Measurements from ENCODE around the gene TLR8. TPM values are rescaled to one million over a fixed set of nuclear protein-coding genes. Genes with fewer than 3 reads are reported as not detected.

The TLR8 gene
- total RNA-seq, 4 donors from 2014 or later = 0.42 to 0.97 (median 0.62) TPM

DNA sequence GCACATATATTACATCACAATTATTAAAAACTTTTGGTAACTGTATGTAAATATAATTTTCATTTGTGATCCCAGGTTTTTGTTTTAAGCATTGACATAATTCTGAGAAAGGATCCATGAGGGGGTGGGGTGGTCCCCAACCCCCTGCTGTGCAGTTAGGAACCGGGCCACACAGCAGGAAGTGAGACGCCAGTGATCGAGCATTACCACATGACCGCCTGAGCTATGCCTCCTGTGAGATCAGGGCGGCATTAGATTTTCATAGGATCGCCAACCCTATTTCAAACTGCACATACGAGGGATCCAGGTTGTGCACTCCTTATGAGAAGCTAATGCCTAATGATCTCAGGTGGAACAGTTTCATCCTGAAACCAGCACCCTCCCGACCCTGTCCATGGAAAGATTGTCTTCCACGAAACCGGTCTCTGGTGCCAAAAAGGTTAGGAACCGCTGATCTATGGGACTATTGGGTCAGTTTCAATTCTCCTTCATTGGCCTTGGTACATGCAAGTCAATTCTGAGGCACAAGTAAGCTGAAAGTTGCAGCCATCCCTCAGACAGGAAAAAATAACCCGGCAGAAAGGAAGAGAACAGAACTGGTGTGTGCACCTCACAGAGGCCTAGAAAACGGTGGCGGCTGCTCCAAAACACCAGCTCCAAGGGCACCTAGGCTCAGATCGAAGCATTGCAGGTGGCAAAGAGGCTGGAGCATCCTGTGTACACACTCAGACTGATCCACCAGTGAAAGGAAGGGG lies 61.5 kb downstream of the TLR8 start:
- Histone ChIP-seq H3K4me1 (no peaks in the 10 kb centered on the region), H3K9me3 (no peaks in the 10 kb centered on the region), H3K27ac (no peak overlapping the region), H3K4me3 (no peak overlapping the region), H3K27me3 (no peaks in the 10 kb centered on the region), H3K36me3 (no peaks in the 10 kb centered on the region)
- intact Hi-C loops (cut with DNase I; ENCODE audit: low total_unique reads) = no loop called here
- DNase-seq = no peak
- TF ChIP-seq, protein P1, sequence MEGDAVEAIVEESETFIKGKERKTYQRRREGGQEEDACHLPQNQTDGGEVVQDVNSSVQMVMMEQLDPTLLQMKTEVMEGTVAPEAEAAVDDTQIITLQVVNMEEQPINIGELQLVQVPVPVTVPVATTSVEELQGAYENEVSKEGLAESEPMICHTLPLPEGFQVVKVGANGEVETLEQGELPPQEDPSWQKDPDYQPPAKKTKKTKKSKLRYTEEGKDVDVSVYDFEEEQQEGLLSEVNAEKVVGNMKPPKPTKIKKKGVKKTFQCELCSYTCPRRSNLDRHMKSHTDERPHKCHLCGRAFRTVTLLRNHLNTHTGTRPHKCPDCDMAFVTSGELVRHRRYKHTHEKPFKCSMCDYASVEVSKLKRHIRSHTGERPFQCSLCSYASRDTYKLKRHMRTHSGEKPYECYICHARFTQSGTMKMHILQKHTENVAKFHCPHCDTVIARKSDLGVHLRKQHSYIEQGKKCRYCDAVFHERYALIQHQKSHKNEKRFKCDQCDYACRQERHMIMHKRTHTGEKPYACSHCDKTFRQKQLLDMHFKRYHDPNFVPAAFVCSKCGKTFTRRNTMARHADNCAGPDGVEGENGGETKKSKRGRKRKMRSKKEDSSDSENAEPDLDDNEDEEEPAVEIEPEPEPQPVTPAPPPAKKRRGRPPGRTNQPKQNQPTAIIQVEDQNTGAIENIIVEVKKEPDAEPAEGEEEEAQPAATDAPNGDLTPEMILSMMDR (IDR thresholded peaks at IDR 0.05 in 4 of 5, conservative IDR thresholded peaks at IDR 0.05 in 1 of 5) = no peak
- TF ChIP-seq POLR2A (IDR thresholded peaks at IDR 0.05) = no peak
- ATAC-seq = no peak
- in situ Hi-C loops (cut with MboI; ENCODE audit: low sequenced_read_pairs in 4 of 4) = loop anchor here in 3 of 4 donors (25.0 kb wide), 1 partner anchor 519 kb away; no protein-coding TSS in a partner anchor

DNA sequence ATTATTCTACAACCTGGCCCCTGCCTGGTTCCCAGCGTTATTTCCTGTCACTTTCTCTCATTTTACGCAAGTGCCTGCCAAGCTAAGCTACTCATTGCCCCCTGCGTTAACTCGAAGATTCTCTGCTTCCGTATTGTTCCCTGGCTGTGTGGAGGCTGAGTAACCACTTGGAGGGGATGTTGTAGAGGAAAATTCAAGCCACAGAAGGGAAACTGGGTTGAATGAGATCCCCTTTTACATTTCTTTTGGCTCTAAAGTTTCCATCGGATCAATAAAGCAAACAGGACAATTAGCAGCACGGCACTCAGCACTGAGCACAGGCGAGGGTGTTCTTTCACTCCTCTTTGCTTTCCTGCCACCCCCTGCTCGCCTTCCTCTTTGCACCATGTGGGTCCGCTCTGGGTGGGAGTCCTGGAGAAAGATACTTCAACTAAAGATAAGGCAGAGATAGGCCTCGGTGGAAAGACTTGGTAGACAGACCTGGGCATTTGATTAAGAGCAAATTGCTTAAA lies 64.3 kb downstream of the TLR8 start:
- peaks cover 0 to 10% (median 9%) of the 10 kb centered on the region in 3 donors for H3K27me3 ChIP-seq
- in situ Hi-C loops (cut with MboI; ENCODE audit: low sequenced_read_pairs in 4 of 4) = loop anchor here in 3 of 4 donors (25.0 kb wide), 1 partner anchor 517 kb away; no protein-coding TSS in a partner anchor
- TF ChIP-seq POLR2A (IDR thresholded peaks at IDR 0.05) = no peak
- TF ChIP-seq, protein P1 (IDR thresholded peaks at IDR 0.05 in 4 of 5, conservative IDR thresholded peaks at IDR 0.05 in 1 of 5) = peak in 3 of 5 experiments; percentile 20 to 37 (median 32)

DNA sequence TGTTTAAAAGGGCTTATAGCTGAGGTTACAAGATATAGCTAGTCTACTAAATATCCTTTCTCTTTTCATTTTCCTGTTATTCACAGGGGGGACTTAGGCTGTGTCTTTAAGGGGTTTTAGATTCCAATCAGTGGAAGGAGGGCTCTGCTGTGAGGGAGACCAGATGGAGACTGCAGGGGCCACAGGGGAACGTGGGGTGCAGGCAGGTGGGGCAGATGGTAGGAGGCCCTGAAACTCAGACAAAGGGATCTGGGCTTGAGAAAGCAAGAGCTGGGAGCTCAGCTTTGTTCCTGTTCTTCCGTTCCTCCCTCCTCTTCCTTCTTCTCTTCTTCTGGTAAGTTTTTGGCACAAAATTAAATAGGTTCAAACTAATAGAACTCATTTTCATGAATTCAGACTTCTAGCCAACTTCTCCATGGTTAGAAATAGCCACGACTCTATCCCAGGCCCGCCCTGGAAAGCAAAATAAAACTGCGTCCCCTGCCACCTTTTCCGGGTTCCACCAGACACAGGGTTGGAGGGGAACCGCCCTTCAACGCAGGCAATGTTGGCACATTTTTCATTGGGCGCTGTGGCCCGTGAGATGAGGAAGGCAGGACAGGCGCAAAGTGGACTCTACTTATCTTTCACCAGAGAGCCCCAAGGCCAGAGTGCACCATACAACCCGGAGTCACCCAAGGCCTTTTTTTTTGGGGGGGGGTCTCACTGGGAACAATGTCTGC lies 65.0 kb downstream of the TLR8 start:
- in situ Hi-C loops (cut with MboI; ENCODE audit: low sequenced_read_pairs in 4 of 4) = loop anchor here in 3 of 4 donors (25.0 kb wide), 1 partner anchor 516 kb away; no protein-coding TSS in a partner anchor

More for the DNA sequence above, 64.3 kb downstream of the TLR8 start:
- DNase-seq = no peak
- Histone ChIP-seq H3K36me3 (no peaks in the 10 kb centered on the region), H3K4me3 (peak overlapping the region in 2 of 4 donors; percentile 1 to 17), H3K4me1 (no peaks in the 10 kb centered on the region), H3K27ac (peak overlapping the region; percentile 64 to 84 (median 82)), H3K9me3 (no peaks in the 10 kb centered on the region)
- intact Hi-C loops (cut with DNase I; ENCODE audit: low total_unique reads) = loop anchor here (2.0 to 5.0 kb wide), 2 partner anchors 132 to 518 kb away; no protein-coding TSS in a partner anchor
- peak in 1 of 2 donors; percentile 42 for ATAC-seq

DNA sequence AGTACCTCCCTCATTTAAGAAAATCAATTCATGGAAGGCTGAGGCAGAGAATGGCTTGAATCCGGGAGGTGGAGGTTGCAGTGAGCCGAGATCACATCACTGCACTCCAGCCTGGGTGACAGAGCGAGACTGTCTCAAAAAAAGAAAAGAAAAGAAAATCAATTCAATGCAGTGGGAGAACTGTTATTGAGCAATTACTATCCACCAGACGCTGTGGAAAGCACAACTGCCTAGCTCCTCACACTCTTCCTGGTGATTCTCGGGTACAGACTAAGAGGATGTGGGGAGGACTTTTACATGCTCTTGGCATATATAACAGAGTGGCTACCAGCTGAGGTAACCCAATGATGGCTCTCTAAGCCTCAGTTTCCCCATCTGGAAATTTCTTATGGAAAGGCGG lies 65.8 kb downstream of the TLR8 start:
- ATAC-seq (no peak), DNase-seq (no peak)
- Histone ChIP-seq H3K9me3 (no peaks in the 10 kb centered on the region), H3K4me3 (peak overlapping the region in 1 of 4 donors; percentile 4), H3K27ac (peak overlapping the region; percentile 64 to 84 (median 82)), H3K36me3 (no peaks in the 10 kb centered on the region), H3K4me1 (no peaks in the 10 kb centered on the region), H3K27me3 (peaks cover 0 to 15% (median 10%) of the 10 kb centered on the region in 3 donors)
- in situ Hi-C loops (cut with MboI; ENCODE audit: low sequenced_read_pairs in 4 of 4) (loop anchor here in 3 of 4 donors (25.0 kb wide), 1 partner anchor 515 kb away; no protein-coding TSS in a partner anchor), intact Hi-C loops (cut with DNase I; ENCODE audit: low total_unique reads) (loop anchor here (5.0 kb wide), 1 partner anchor 130 kb away; no protein-coding TSS in a partner anchor)
- TF ChIP-seq, protein P1 (IDR thresholded peaks at IDR 0.05 in 4 of 5, conservative IDR thresholded peaks at IDR 0.05 in 1 of 5) = no peak
- TF ChIP-seq POLR2A (IDR thresholded peaks at IDR 0.05) = no peak

More for the DNA sequence above, 65.0 kb downstream of the TLR8 start:
- no peaks in the 10 kb centered on the region for H3K9me3 ChIP-seq
- H3K4me3 ChIP-seq = peak overlapping the region in 1 of 4 donors; percentile 4
- DNase-seq (peak in 1 of 2 donors; percentile 25), ATAC-seq (peak in 1 of 2 donors; percentile 20)
- peak overlapping the region; percentile 64 to 84 (median 82) for H3K27ac ChIP-seq
- H3K4me1 ChIP-seq = no peaks in the 10 kb centered on the region
- intact Hi-C loops (cut with DNase I; ENCODE audit: low total_unique reads) = loop anchor here (2.0 to 5.0 kb wide), 2 partner anchors 131 to 517 kb away; no protein-coding TSS in a partner anchor
- peak in 1 of 2 donors; percentile 11 for TF ChIP-seq POLR2A (IDR thresholded peaks at IDR 0.05)
- TF ChIP-seq, protein P1 (IDR thresholded peaks at IDR 0.05 in 4 of 5, conservative IDR thresholded peaks at IDR 0.05 in 1 of 5) = no peak
- no peaks in the 10 kb centered on the region for H3K36me3 ChIP-seq
- H3K27me3 ChIP-seq = peaks cover 0 to 15% (median 10%) of the 10 kb centered on the region in 3 donors
